ENCODE measurements around the gene STT3B. TPM values are rescaled to one million over a fixed set of nuclear protein-coding genes. Genes with fewer than 3 reads are reported as not detected.

The STT3B gene
- total and polyA plus RNA-seq, 5 donors from 2014 or later = 85.1 to 108 (median 90.8) TPM

DNA sequence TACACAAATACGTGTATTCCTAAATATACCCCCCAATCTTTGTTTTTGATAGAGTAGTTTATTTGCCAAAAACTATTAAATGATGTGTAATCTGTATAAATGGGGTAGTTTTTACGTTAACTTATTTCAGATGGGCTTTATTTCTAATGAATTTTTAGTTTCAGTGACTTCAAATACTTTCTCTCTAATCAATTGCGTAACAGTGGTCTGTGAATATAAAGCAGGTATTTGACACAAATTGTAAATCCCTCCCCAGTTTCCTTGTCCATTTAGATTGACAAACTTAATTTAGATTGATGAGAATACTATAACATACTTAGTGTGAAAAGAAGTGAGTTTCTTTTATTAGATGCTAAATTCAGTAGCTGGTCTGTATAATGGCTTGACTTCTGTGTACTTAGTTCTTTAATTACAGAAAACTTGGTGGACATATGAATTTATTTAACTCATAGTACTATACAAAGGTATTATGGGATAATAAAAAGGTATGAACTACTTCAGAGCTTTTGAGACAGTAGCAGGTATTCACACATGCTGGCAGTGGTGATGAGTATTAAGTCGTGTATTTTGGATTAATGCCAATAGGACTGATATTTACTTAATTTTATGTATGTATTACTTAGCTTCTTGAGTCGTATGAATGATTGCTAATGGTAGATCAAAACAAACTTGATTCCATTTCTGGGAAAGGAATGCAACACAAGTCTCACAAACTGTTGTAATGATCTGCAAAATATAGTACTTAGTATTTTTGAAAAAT is 81.6 kb downstream of the STT3B start:
- Mint-ChIP-seq H3K4me1 (peaks cover 41 to 57% (median 50%) of the 10 kb centered on the region in 4 donors), H3K9me3 (peaks cover 0 to 3% (median 0%) of the 10 kb centered on the region in 7 donors), H3K4me3 (no peak overlapping the region), H3K27ac (no peak overlapping the region), H3K27me3 (no peaks in the 10 kb centered on the region), H3K36me3 (peaks cover 30% of the 10 kb centered on the region)
- no peaks in the 10 kb centered on the region for H3K27me3 ChIP-seq (ENCODE audit: control insufficient read depth, insufficient read depth, low read length)
- H3K36me3 ChIP-seq (ENCODE audit: control insufficient read depth, insufficient read depth, low read length) = peaks cover 15% of the 10 kb centered on the region
- ATAC-seq (ENCODE audit: low read depth in 2 of 2) (no peak), DNase-seq (no peak)
- no peaks in the 10 kb centered on the region for H3K9me3 ChIP-seq (ENCODE audit: control insufficient read depth in 2 of 2, low read length in 2 of 2)
- no peak overlapping the region for H3K27ac ChIP-seq (ENCODE audit: insufficient read depth, low read length, poor library complexity, severe bottlenecking)
- H3K4me1 ChIP-seq (ENCODE audit: control insufficient read depth, insufficient read depth, low read length, poor library complexity, severe bottlenecking) = peaks cover 3% of the 10 kb centered on the region
- no peak overlapping the region for H3K4me3 ChIP-seq (ENCODE audit: low read depth, low read length)

DNA sequence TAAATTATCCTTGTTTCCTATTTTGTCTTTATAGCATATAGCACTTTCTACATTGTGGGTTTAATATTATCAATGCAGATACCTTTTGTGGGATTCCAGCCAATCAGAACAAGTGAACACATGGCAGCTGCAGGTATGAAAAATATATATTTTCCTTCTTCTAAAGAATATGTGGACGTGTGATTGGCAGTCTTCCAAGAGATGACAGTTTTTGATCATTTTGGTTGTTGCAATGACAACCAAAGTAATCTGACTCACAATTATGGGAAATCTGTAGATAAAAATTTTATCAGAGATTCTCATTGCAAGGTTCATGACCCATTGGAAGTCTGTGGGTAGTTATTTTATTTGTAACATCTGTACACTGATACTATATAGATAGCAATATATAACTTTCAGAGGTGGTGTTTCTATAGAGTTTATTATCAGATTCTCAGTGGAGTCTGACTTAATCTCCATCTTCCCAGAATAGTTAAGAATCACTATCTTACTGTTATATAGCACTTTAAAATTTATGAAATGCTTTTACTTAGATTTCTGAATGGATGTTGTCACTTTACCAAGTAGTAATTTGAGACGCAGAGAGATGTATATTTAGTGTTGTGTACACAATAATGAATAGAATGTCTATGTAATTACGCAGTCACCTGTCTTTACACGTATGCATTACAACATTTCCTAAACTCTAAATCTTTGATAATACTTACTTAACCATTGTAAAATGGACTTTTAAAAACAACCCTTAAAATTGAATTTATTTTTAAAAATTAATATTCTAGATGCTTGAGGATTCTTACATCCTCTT is 82.5 kb downstream of the STT3B start:
- Mint-ChIP-seq H3K4me1 (peaks cover 38 to 51% (median 46%) of the 10 kb centered on the region in 4 donors), H3K36me3 (peaks cover 30% of the 10 kb centered on the region), H3K27me3 (no peaks in the 10 kb centered on the region), H3K4me3 (no peak overlapping the region), H3K9me3 (no peaks in the 10 kb centered on the region), H3K27ac (no peak overlapping the region)
- Histone ChIP-seq H3K4me3 (ENCODE audit: low read depth, low read length) (no peak overlapping the region), H3K4me1 (ENCODE audit: control insufficient read depth, insufficient read depth, low read length, poor library complexity, severe bottlenecking) (peaks cover 3% of the 10 kb centered on the region), H3K27me3 (ENCODE audit: control insufficient read depth, insufficient read depth, low read length) (no peaks in the 10 kb centered on the region), H3K27ac (ENCODE audit: insufficient read depth, low read length, poor library complexity, severe bottlenecking) (no peak overlapping the region), H3K36me3 (ENCODE audit: control insufficient read depth, insufficient read depth, low read length) (peaks cover 22% of the 10 kb centered on the region), H3K9me3 (ENCODE audit: control insufficient read depth in 2 of 2, low read length in 2 of 2) (no peaks in the 10 kb centered on the region)
- DNase-seq (no peak), ATAC-seq (ENCODE audit: low read depth in 2 of 2) (no peak)

GRCh38 chr3:31616711-31617110 is 84.0 kb downstream of the STT3B start:
- Histone ChIP-seq H3K36me3 (ENCODE audit: control insufficient read depth, insufficient read depth, low read length) (peaks cover 31% of the 10 kb centered on the region), H3K27ac (ENCODE audit: insufficient read depth, low read length, poor library complexity, severe bottlenecking) (no peak overlapping the region), H3K4me3 (ENCODE audit: low read depth, low read length) (no peak overlapping the region), H3K4me1 (ENCODE audit: control insufficient read depth, insufficient read depth, low read length, poor library complexity, severe bottlenecking) (no peaks in the 10 kb centered on the region), H3K9me3 (ENCODE audit: control insufficient read depth in 2 of 2, low read length in 2 of 2) (no peaks in the 10 kb centered on the region), H3K27me3 (ENCODE audit: control insufficient read depth, insufficient read depth, low read length) (no peaks in the 10 kb centered on the region)
- ATAC-seq (ENCODE audit: low read depth in 2 of 2) (no peak), DNase-seq (no peak)
- Mint-ChIP-seq H3K36me3 (peaks cover 36% of the 10 kb centered on the region), H3K9me3 (no peaks in the 10 kb centered on the region), H3K27ac (no peak overlapping the region), H3K4me3 (no peak overlapping the region), H3K4me1 (peaks cover 38 to 47% (median 42%) of the 10 kb centered on the region in 4 donors), H3K27me3 (no peaks in the 10 kb centered on the region)

- Mint-ChIP-seq H3K27me3 (no peaks in the 10 kb centered on the region), H3K4me1 (peaks cover 16 to 29% (median 25%) of the 10 kb centered on the region in 4 donors), H3K9me3 (no peaks in the 10 kb centered on the region), H3K36me3 (peaks cover 39% of the 10 kb centered on the region), H3K27ac (peak overlapping the region in 2 of 3 donors; percentile 62 to 63), H3K4me3 (no peak overlapping the region)
- Histone ChIP-seq H3K4me3 (ENCODE audit: low read depth, low read length) (no peak overlapping the region), H3K27me3 (ENCODE audit: control insufficient read depth, insufficient read depth, low read length) (no peaks in the 10 kb centered on the region), H3K9me3 (ENCODE audit: control insufficient read depth in 2 of 2, low read length in 2 of 2) (no peaks in the 10 kb centered on the region), H3K36me3 (ENCODE audit: control insufficient read depth, insufficient read depth, low read length) (peaks cover 60% of the 10 kb centered on the region), H3K27ac (ENCODE audit: insufficient read depth, low read length, poor library complexity, severe bottlenecking) (no peak overlapping the region), H3K4me1 (ENCODE audit: control insufficient read depth, insufficient read depth, low read length, poor library complexity, severe bottlenecking) (no peaks in the 10 kb centered on the region)
- ATAC-seq (ENCODE audit: low read depth in 2 of 2) (no peak), DNase-seq (peak in 1 of 3 donors; percentile 33)
Observed at GRCh38 chr3:31620656-31621055, 87.9 kb downstream of the STT3B start.

GRCh38 chr3:31621314-31621713 is 88.6 kb downstream of the STT3B start:
- H3K4me1 ChIP-seq (ENCODE audit: control insufficient read depth, insufficient read depth, low read length, poor library complexity, severe bottlenecking) = no peaks in the 10 kb centered on the region
- no peaks in the 10 kb centered on the region for H3K9me3 ChIP-seq (ENCODE audit: control insufficient read depth in 2 of 2, low read length in 2 of 2)
- H3K27ac Mint-ChIP-seq = no peak overlapping the region
- H3K4me3 ChIP-seq (ENCODE audit: low read depth, low read length) = no peak overlapping the region
- ATAC-seq (ENCODE audit: low read depth in 2 of 2) (no peak), DNase-seq (no peak)
- H3K9me3 Mint-ChIP-seq = no peaks in the 10 kb centered on the region
- H3K36me3 Mint-ChIP-seq = peaks cover 46% of the 10 kb centered on the region
- no peak overlapping the region for H3K4me3 Mint-ChIP-seq
- no peak overlapping the region for H3K27ac ChIP-seq (ENCODE audit: insufficient read depth, low read length, poor library complexity, severe bottlenecking)
- H3K27me3 Mint-ChIP-seq = no peaks in the 10 kb centered on the region
- no peaks in the 10 kb centered on the region for H3K27me3 ChIP-seq (ENCODE audit: control insufficient read depth, insufficient read depth, low read length)
- H3K36me3 ChIP-seq (ENCODE audit: control insufficient read depth, insufficient read depth, low read length) = peaks cover 67% of the 10 kb centered on the region
- H3K4me1 Mint-ChIP-seq = peaks cover 11 to 23% (median 19%) of the 10 kb centered on the region in 4 donors

GRCh38 chr3:31622636-31623288 is 90.0 kb downstream of the STT3B start:
- Histone ChIP-seq H3K4me1 (ENCODE audit: control insufficient read depth, insufficient read depth, low read length, poor library complexity, severe bottlenecking) (no peaks in the 10 kb centered on the region), H3K4me3 (ENCODE audit: low read depth, low read length) (no peak overlapping the region), H3K9me3 (ENCODE audit: control insufficient read depth in 2 of 2, low read length in 2 of 2) (no peaks in the 10 kb centered on the region), H3K36me3 (ENCODE audit: control insufficient read depth, insufficient read depth, low read length) (peaks cover 73% of the 10 kb centered on the region), H3K27me3 (ENCODE audit: control insufficient read depth, insufficient read depth, low read length) (no peaks in the 10 kb centered on the region), H3K27ac (ENCODE audit: insufficient read depth, low read length, poor library complexity, severe bottlenecking) (no peak overlapping the region)
- DNase-seq (no peak), ATAC-seq (ENCODE audit: low read depth in 2 of 2) (no peak)
- Mint-ChIP-seq H3K4me3 (no peak overlapping the region), H3K9me3 (no peaks in the 10 kb centered on the region), H3K27me3 (no peaks in the 10 kb centered on the region), H3K27ac (peak overlapping the region in 1 of 3 donors; percentile 28), H3K36me3 (peaks cover 56% of the 10 kb centered on the region), H3K4me1 (peaks cover 12 to 17% (median 16%) of the 10 kb centered on the region in 4 donors)

- no peak for ATAC-seq (ENCODE audit: low read depth in 2 of 2)
- H3K9me3 ChIP-seq (ENCODE audit: control insufficient read depth in 2 of 2, low read length in 2 of 2) = no peaks in the 10 kb centered on the region
- H3K27ac Mint-ChIP-seq = peak overlapping the region in 1 of 3 donors; percentile 35
- H3K36me3 ChIP-seq (ENCODE audit: control insufficient read depth, insufficient read depth, low read length) = peaks cover 65% of the 10 kb centered on the region
- H3K4me3 Mint-ChIP-seq = peak overlapping the region in 1 of 4 donors; percentile 50
- H3K4me3 ChIP-seq (ENCODE audit: low read depth, low read length) = no peak overlapping the region
- H3K4me1 ChIP-seq (ENCODE audit: control insufficient read depth, insufficient read depth, low read length, poor library complexity, severe bottlenecking) = no peaks in the 10 kb centered on the region
- H3K27ac ChIP-seq (ENCODE audit: insufficient read depth, low read length, poor library complexity, severe bottlenecking) = no peak overlapping the region
- H3K27me3 Mint-ChIP-seq = no peaks in the 10 kb centered on the region
- H3K36me3 Mint-ChIP-seq = peaks cover 56% of the 10 kb centered on the region
- H3K27me3 ChIP-seq (ENCODE audit: control insufficient read depth, insufficient read depth, low read length) = no peaks in the 10 kb centered on the region
- H3K9me3 Mint-ChIP-seq = no peaks in the 10 kb centered on the region
- DNase-seq = no peak
- H3K4me1 Mint-ChIP-seq = peaks cover 12 to 17% (median 16%) of the 10 kb centered on the region in 4 donors
Observed at GRCh38 chr3:31624083-31624709, 91.5 kb downstream of the STT3B start.
